ENCODE results near the gene KLHL18. TPM values are rescaled to one million over a fixed set of nuclear protein-coding genes. Genes with fewer than 3 reads are reported as not detected.

The KLHL18 gene
- total RNA-seq, 2 experiments from 2014 or later, result 20.7 to 21.6 TPM

DNA sequence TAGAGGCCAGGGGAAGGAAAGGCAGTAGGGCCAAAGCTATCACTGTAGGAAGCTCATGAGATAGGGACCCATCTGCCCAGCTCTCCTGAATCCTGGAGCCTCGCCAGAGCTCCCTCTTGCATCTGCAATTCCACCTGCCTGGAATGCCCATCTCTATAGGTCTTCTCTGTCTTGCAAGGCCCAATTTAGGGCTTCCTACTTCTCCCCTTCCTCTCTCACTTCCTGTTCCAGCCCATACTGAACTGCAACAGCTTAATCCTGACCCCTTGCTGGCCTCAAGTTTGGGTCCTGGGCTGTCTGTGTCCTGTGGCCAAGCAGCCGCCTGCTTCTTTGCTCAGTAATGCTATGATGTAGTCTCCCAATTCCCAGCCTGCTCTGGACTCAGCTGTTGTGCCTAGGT lies 94.4 kb downstream of the KLHL18 start:
- no peak overlapping the region for H3K27ac Mint-ChIP-seq
- peaks cover 3% of the 10 kb centered on the region for H3K27me3 Mint-ChIP-seq (ENCODE audit: low read depth)
- DNase-seq, result no peak
- no peaks in the 10 kb centered on the region for H3K9me3 Mint-ChIP-seq
- H3K4me3 Mint-ChIP-seq, result no peak overlapping the region
- CTCF ChIA-PET, result no interaction called here
- peaks cover 5% of the 10 kb centered on the region for H3K36me3 Mint-ChIP-seq (ENCODE audit: low read depth)
- H3K4me1 Mint-ChIP-seq (ENCODE audit: low read depth), result peaks cover 23% of the 10 kb centered on the region
- intact Hi-C loops (cut with micrococcal nuclease), result no loop called here

DNA sequence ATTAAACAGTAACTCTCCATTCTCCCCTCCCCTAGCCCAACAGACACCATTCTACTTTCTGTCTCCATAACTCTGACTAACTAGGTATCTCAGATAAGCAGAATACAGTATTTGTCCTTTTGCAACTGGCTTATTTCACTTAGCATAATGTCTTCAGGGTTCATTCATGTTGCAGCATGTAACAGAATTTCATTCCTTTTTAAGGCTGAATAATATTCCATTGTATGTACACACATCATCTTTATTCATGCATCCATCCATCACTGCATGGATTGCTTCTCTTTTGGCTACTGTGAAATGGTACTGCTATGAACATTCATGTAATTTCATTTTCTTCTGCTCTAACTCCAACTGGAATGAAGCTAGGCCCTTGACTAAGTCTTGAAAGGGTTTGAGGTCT lies 96.1 kb downstream of the KLHL18 start:
- CTCF ChIA-PET, result interaction anchor here (0.6 to 1.0 kb wide), 3 partner anchors 42 to 142 kb away, joined by 3 to 4 read pairs (median 3); no protein-coding TSS in a partner anchor
- Mint-ChIP-seq H3K4me3 (no peak overlapping the region), H3K27ac (no peak overlapping the region), H3K4me1 (ENCODE audit: low read depth) (peaks cover 33% of the 10 kb centered on the region), H3K27me3 (ENCODE audit: low read depth) (no peaks in the 10 kb centered on the region), H3K9me3 (no peaks in the 10 kb centered on the region), H3K36me3 (ENCODE audit: low read depth) (peaks cover 11% of the 10 kb centered on the region)
- no peak for DNase-seq
- intact Hi-C loops (cut with micrococcal nuclease), result no loop called here

DNA sequence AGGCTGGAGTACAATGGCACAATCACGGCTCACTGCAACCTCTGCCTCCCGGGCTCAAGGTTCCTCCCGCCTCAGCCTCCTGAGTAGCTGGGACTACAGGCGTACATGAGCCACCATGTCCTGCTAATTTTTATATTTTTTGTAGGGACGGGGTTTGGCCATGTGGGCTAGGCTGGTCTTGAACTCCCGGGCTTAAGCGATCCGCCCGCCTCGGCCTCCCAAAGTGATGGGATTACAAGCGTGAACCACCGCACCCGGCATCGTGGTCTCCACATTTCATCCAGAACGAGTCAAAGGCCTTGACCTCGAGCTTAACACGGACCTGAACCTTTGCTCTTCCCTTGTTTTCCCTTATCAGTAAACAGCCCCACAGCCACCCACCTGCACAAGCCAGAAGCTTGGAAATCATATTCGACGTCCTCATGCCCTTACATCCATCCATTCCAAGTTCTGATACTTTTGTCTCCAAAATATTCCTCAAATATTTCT lies 96.7 kb downstream of the KLHL18 start:
- intact Hi-C loops (cut with micrococcal nuclease), result no loop called here
- no peaks in the 10 kb centered on the region for H3K9me3 Mint-ChIP-seq
- H3K4me1 Mint-ChIP-seq (ENCODE audit: low read depth), result peaks cover 33% of the 10 kb centered on the region
- H3K36me3 Mint-ChIP-seq (ENCODE audit: low read depth), result peaks cover 11% of the 10 kb centered on the region
- peak overlapping the region; percentile 100 for H3K4me3 Mint-ChIP-seq
- H3K27ac Mint-ChIP-seq, result peak overlapping the region; percentile 98
- CTCF ChIA-PET, result interaction anchor here (0.6 to 1.1 kb wide), 5 partner anchors 40 to 459 kb away, joined by 3 read pairs; no protein-coding TSS in a partner anchor
- DNase-seq, result no peak
- H3K27me3 Mint-ChIP-seq (ENCODE audit: low read depth), result no peaks in the 10 kb centered on the region

DNA sequence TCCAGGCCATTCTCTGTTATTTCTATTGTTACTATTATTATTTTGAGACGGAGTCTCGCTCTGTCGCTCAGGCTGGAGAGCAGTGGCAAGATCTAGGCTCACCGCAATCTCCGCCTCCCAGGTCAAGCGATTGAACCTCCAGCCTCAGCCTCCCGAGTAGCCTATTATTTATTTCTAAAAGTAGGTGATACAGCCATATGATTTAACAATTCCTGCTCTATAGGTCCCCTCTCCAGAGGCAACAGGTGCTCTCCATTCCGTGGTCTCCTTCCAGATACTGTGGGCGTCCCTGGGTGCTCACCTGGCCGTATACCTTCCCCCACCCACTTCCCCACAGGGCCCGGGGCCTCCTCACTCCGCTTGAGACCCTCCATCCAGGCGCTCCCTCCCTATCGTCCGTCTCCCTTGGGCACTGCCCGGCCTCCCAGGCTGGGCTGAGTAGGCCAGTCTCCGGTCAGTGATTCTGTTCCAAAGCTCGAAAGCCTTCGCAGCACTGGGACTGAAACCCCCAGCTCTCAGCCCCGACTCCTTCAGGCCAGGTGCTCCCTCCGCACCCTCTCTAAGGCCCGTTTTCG lies 97.4 kb downstream of the KLHL18 start:
- DNase-seq, result no peak
- CTCF ChIA-PET, result interaction anchor here (0.9 to 1.2 kb wide), 5 partner anchors 10 to 684 kb away, joined by 3 to 6 read pairs (median 3); no protein-coding TSS in a partner anchor
- Mint-ChIP-seq H3K27me3 (ENCODE audit: low read depth) (no peaks in the 10 kb centered on the region), H3K27ac (peak overlapping the region; percentile 98), H3K9me3 (no peaks in the 10 kb centered on the region), H3K4me3 (peak overlapping the region; percentile 100), H3K36me3 (ENCODE audit: low read depth) (peaks cover 11% of the 10 kb centered on the region), H3K4me1 (ENCODE audit: low read depth) (peaks cover 35% of the 10 kb centered on the region)
- intact Hi-C loops (cut with micrococcal nuclease), result loop anchor here (1.0 to 5.0 kb wide), 7 partner anchors 41 to 422 kb away; partner anchors contain the start of genes KIF9, KLHL18, NBEAL2 and SETD2

DNA sequence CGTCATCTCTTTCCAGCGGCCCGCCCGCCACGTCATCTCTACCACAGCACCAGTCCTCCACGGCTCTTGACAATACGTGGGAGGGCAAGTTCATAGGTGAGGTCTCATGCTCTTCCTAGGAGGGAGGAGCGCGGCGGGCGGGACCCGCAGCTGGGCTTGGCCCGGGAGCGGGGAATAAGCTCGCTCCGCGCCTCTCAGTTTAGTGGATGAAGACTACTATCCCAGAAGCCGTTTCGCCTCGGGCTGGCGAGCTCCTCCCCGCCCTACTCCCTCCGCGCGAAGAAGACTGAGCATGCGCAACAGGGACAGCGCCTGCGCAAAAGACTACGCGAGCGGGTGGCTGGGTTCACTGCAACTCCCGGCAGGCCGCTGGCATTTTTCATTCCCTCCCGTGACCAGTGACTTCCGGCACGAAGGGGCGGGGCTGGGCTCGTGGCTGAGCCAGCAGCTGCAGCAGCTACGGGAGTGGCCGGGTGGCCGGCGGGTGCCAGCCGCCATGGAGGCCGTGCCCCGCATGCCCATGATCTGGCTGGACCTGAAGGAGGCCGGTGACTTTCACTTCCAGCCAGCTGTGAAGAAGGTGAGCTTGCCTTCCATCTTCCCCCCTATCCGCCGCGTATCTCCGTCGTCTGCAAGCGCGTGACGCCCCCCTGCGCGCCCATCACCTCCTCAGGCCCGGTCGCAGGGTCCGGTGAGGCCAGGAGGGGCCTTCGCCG lies 98.0 kb downstream of the KLHL18 start, which contains the start of gene PTPN23:
Gene PTPN23 (plus strand): TSS at position 421 of the 716 bp plus-strand sequence. CDS start 76 bp downstream, at position 497.
- peaks cover 11% of the 10 kb centered on the region for H3K36me3 Mint-ChIP-seq (ENCODE audit: low read depth)
- peak within 1 kb of the TSS; percentile 98 for H3K27ac Mint-ChIP-seq
- peak; percentile 99 for DNase-seq
- CTCF ChIA-PET, result interaction anchor here (0.9 to 1.2 kb wide), 4 partner anchors 10 to 685 kb away, joined by 3 to 6 read pairs (median 3); no protein-coding TSS in a partner anchor
- peak within 1 kb of the TSS; percentile 100 for H3K4me3 Mint-ChIP-seq
- intact Hi-C loops (cut with micrococcal nuclease), result loop anchor here (1.0 to 5.0 kb wide), 7 partner anchors 41 to 422 kb away; partner anchors contain the start of genes KIF9, KLHL18, NBEAL2 and SETD2
- peaks cover 37% of the 10 kb centered on the region for H3K4me1 Mint-ChIP-seq (ENCODE audit: low read depth)
- H3K27me3 Mint-ChIP-seq (ENCODE audit: low read depth), result no peaks in the 10 kb centered on the region
- H3K9me3 Mint-ChIP-seq, result no peaks in the 10 kb centered on the region

DNA sequence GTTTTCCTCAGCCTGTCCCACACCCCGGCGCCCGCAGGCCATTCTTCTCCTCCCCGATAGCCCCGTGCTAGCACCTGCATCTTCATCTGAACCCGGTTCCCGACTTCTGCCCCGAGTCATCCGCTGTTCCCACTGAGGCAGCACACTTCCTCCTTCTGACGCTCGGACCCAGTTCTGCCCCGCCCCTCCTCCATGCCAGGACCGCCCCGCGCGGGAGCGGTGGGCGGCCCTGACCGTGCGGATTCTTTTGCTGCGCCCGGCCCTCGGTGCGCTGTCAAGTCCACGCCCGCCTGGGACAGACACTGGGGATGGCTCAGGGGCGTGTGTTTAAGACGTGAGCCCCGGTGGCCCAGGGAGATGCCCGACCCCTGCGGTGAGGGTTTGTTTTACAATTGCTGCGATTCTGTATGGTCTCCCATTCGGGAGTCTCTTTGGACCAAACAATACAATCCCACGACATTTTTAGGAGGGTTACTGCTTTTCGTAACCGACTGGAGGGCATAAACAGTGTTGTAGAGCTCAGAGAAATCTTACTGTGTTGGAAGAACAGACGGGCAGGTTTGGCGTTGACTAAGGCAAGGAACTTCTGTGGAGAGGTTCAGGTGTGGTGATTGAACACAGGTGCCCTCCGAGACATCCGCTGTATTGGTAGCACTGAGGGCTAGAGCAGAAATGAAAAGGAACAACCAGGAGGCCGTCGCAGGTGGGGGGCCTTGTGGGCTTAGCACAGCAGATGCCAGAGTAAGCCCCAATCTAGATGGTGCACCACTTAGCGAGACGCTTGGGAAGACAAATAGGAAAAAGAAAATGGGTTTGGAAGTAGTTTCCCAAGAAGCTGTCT lies 98.8 kb downstream of the KLHL18 start:
- Mint-ChIP-seq H3K27me3 (ENCODE audit: low read depth) (no peaks in the 10 kb centered on the region), H3K27ac (peak overlapping the region; percentile 98), H3K4me1 (ENCODE audit: low read depth) (peaks cover 43% of the 10 kb centered on the region), H3K4me3 (peak overlapping the region; percentile 100), H3K9me3 (no peaks in the 10 kb centered on the region), H3K36me3 (ENCODE audit: low read depth) (peaks cover 11% of the 10 kb centered on the region)
- CTCF ChIA-PET, result interaction anchor here (0.9 to 1.1 kb wide), 2 partner anchors 16 to 685 kb away, joined by 3 read pairs; no protein-coding TSS in a partner anchor
- intact Hi-C loops (cut with micrococcal nuclease), result loop anchor here (2.0 to 5.0 kb wide), 2 partner anchors 364 to 403 kb away; partner anchors contain the start of gene NBEAL2
- peak; percentile 75 for DNase-seq

DNA sequence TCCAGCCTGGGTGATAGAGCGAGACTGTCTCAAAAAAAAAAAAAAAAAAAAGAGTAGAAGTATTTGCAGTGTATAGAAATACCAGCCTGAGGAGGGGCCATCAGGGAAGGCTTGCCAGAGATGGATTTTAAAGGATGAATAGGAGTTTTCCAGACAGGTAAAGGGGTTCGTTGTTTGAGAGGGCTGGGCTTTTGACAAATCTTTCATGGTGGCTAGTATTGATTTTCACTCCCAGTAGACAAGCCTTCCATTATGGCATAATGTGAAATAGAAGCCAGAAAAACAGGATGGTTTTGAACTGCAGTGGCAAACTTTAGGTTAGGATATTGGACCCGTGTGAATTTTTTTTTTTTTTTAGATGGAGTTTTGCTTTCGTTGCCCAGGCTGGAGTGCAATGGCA lies 101.7 kb downstream of the KLHL18 start:
- Mint-ChIP-seq H3K27ac (no peak overlapping the region), H3K36me3 (ENCODE audit: low read depth) (peaks cover 11% of the 10 kb centered on the region), H3K27me3 (ENCODE audit: low read depth) (no peaks in the 10 kb centered on the region), H3K9me3 (no peaks in the 10 kb centered on the region), H3K4me3 (no peak overlapping the region), H3K4me1 (ENCODE audit: low read depth) (peaks cover 38% of the 10 kb centered on the region)
- CTCF ChIA-PET, result no interaction called here
- no peak for DNase-seq
- intact Hi-C loops (cut with micrococcal nuclease), result loop anchor here (5.0 kb wide), 1 partner anchor 367 kb away; no protein-coding TSS in a partner anchor

DNA sequence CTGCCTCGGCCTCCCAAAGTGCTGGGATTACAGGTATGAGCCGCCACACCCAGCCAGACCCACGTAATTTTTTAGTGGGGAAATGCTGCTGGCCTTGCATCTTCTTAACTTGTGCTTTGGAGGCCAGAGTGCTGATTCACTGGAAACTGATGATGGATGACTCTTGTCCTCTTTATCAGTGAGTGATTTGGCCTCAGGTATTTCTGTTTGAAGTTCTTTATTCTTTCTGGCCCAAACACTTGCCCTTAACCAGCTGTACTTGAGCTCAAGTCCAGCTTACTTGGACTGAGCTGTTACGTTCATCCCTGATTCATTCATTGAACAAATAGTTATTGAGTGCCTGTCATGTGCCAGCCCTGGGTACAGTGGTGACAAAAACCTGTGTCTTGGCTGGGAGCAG lies 102.3 kb downstream of the KLHL18 start:
- H3K4me3 Mint-ChIP-seq, result no peak overlapping the region
- no peak overlapping the region for H3K27ac Mint-ChIP-seq
- peaks cover 9% of the 10 kb centered on the region for H3K36me3 Mint-ChIP-seq (ENCODE audit: low read depth)
- no peak for DNase-seq
- no peaks in the 10 kb centered on the region for H3K27me3 Mint-ChIP-seq (ENCODE audit: low read depth)
- no peaks in the 10 kb centered on the region for H3K9me3 Mint-ChIP-seq
- intact Hi-C loops (cut with micrococcal nuclease), result no loop called here
- CTCF ChIA-PET, result no interaction called here
- H3K4me1 Mint-ChIP-seq (ENCODE audit: low read depth), result peaks cover 33% of the 10 kb centered on the region

DNA sequence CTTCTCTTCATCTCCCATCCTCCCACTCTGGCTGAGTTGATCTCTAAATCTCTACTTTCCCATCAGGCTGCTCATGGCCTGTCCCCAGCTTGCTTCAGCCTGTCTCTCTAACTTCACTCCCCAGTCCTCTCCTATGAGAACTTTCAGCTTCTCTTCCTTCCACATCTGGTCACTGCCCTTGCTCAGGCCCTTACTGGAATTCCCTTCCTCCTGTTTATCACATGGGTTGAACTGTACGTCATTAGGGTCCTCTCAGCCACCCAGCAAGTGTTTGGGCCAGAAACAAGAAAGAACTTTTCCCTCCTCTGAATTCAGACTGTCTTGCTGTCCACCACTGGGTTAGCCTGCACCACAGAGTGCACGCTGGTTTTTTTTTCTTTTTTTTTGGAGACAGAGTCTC lies 103.1 kb downstream of the KLHL18 start:
- intact Hi-C loops (cut with micrococcal nuclease), result no loop called here
- Mint-ChIP-seq H3K9me3 (no peaks in the 10 kb centered on the region), H3K27ac (no peak overlapping the region), H3K36me3 (ENCODE audit: low read depth) (peaks cover 7% of the 10 kb centered on the region), H3K4me3 (no peak overlapping the region), H3K27me3 (ENCODE audit: low read depth) (no peaks in the 10 kb centered on the region), H3K4me1 (ENCODE audit: low read depth) (peaks cover 31% of the 10 kb centered on the region)
- no peak for DNase-seq
- CTCF ChIA-PET, result no interaction called here

DNA sequence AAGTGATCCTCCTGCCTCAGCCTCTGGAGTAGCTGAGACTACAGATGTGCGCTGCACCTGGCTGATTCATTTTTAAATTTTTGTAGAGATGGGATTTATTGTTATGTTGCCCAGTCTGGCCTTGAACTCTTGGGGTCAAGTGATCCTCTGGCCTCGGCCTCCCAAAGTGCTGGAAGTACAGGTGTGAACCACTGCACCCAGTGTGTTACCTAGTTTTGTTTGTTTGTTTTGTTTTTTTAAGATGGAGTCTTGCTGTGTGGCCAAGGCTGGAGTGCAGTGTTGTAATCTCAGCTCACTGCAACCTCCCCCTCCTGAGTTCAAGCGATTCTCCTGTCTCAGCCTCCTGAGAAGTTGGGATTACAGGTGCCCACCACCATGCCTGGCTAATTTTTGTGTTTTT lies 110.2 kb downstream of the KLHL18 start:
- intact Hi-C loops (cut with micrococcal nuclease), result no loop called here
- H3K36me3 Mint-ChIP-seq (ENCODE audit: low read depth), result peaks cover 3% of the 10 kb centered on the region
- H3K27me3 Mint-ChIP-seq (ENCODE audit: low read depth), result no peaks in the 10 kb centered on the region
- no peak overlapping the region for H3K27ac Mint-ChIP-seq
- CTCF ChIA-PET, result interaction anchor here (0.7 to 2.2 kb wide), 3 partner anchors 9 to 171 kb away, joined by 3 to 10 read pairs (median 3); no protein-coding TSS in a partner anchor
- H3K9me3 Mint-ChIP-seq, result no peaks in the 10 kb centered on the region
- DNase-seq, result no peak
- peaks cover 33% of the 10 kb centered on the region for H3K4me1 Mint-ChIP-seq (ENCODE audit: low read depth)
- no peak overlapping the region for H3K4me3 Mint-ChIP-seq

DNA sequence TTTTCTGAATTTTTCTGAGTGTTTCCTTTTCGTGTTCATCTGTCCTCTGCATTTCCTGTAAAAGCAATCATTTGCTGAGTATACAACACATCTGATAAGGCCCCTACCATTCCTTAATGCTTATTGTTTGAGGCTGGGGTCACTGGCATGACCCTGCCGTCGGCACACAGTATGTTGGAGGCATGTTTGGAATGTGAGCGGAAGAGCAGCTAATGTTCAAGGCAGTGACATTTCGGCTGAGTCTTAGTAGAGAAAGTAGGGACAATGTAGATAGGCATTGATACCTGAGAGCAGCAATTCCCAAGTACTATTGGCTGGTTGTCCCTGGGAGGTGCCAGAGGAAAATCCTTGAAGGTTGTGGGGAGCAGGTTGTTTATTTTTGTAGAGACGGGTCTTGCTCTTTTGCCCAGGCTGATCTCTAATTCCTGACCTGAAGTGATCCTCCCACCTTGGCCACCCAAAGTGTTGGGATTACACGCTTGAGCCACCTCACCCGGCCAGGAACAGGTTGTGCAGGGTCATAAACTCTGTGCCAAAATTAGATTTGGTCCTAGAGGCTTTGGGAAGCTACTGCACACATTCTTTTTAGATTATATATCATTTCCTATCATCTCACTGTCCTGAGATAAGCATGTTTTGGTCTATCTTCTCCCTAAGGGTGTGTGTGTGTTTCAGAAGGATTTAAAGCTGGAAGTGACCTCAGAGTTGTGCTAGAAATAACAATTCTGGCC lies 111.6 kb downstream of the KLHL18 start:
- no peaks in the 10 kb centered on the region for H3K27me3 Mint-ChIP-seq (ENCODE audit: low read depth)
- no peaks in the 10 kb centered on the region for H3K9me3 Mint-ChIP-seq
- CTCF ChIA-PET, result interaction anchor here (0.6 kb wide), 1 partner anchor 29 kb away, joined by 3 read pairs; no protein-coding TSS in a partner anchor
- DNase-seq, result no peak
- no peak overlapping the region for H3K4me3 Mint-ChIP-seq
- H3K36me3 Mint-ChIP-seq (ENCODE audit: low read depth), result peaks cover 4% of the 10 kb centered on the region
- H3K27ac Mint-ChIP-seq, result peak overlapping the region; percentile 28
- intact Hi-C loops (cut with micrococcal nuclease), result no loop called here
- H3K4me1 Mint-ChIP-seq (ENCODE audit: low read depth), result peaks cover 33% of the 10 kb centered on the region

Data from activated naive CD4-positive, alpha-beta T cell treated with anti-CD3 and anti-CD28 coated beads for 36 hours (primary cell).